Coronary artery (tissue), 2 donors: ENCODE data around the gene RBP5.

Experiments used
- DNase-seq: peaks from one replicate; pipeline ENCODE4 v3.0.0-alpha.2; 2017; ENCODE audit warnings: low spot score
- H3K27ac ChIP-seq, 2 donors: fragments of 200-600 bp; sonication (generic); one replicate each; pipeline ENCODE4 v1.5.1; 2016 to 2019
- H3K4me3 ChIP-seq: fragments of 200-600 bp; sonication (generic); 2 replicates; pipeline ENCODE4 v1.5.1; 2016; ENCODE audit warnings: mild to moderate bottlenecking, moderate library complexity
- TF ChIP-seq, protein P1 (sequence below): fragments of 200-600 bp; sonication (generic); IDR thresholded peaks from one replicate; pipeline ENCODE4 v1.5.1; 2019; ENCODE audit warnings: antibody characterized with exemption

Gene RBP5

DNA sequence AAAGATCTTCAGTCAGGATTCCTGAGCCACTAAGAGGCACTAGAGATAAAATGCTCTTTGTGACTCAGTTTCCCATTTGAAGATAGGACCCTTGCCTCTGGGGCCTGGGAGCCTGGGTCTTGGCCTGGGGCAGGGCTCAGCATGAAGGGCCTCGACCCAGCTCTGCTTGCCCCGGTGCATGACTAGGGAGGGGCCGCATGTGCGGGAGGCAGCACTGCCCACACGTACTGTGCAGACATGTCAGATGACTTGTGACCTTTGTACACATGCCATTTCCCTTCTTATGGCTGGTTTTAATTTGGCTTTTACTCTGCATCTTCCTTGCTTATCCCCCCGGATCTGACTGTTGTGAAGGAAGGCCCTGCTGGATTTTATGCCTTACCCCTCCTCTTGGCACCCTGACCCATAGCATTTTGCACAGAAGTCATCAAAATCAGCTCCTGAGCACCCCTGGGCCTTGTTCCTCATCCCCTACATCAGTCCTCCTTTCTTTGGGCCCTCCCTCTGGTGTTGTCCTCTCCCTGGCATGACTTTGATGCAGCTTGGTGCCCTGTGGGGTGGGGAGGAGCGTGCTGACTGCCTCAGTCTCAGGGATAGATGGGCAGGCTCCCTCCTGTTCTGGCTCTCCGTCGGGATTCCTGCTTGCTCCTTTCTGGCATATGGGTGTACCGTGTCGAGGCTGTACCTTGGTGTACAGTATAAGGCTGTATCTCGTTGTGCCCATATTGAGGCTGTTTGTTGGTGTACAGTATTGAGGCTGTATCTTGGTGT, 5.9 kb upstream of the RBP5 start:
- no peak for DNase-seq
- TF ChIP-seq, protein P1, sequence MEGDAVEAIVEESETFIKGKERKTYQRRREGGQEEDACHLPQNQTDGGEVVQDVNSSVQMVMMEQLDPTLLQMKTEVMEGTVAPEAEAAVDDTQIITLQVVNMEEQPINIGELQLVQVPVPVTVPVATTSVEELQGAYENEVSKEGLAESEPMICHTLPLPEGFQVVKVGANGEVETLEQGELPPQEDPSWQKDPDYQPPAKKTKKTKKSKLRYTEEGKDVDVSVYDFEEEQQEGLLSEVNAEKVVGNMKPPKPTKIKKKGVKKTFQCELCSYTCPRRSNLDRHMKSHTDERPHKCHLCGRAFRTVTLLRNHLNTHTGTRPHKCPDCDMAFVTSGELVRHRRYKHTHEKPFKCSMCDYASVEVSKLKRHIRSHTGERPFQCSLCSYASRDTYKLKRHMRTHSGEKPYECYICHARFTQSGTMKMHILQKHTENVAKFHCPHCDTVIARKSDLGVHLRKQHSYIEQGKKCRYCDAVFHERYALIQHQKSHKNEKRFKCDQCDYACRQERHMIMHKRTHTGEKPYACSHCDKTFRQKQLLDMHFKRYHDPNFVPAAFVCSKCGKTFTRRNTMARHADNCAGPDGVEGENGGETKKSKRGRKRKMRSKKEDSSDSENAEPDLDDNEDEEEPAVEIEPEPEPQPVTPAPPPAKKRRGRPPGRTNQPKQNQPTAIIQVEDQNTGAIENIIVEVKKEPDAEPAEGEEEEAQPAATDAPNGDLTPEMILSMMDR = no peak

DNA sequence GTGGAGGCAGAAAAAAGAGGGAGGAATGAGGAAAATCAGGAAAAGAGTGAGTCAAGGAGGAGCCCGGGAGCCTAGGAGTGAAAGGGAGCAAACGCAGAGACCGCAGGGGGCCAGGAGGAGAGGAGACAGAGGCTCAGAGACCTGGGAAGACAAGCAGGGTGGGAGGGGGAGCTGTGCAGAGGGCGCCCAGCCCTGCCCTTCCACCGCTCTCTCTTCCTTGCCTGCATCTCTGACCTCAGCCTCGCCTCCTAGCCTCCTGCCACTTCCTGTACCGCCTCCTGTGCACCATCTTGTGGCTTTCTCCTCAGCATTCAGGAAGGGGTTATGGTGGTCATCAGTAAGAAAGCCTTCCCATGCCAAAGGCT, 2.8 kb upstream of the RBP5 start:
- Histone ChIP-seq H3K27ac (peak overlapping the region in 1 of 2 donors; percentile 31), H3K4me3 (peak overlapping the region; percentile 86)
- TF ChIP-seq, protein P1 = no peak
- DNase-seq = no peak

More for the DNA sequence above, 5.9 kb upstream of the RBP5 start:
- no peak overlapping the region for H3K27ac ChIP-seq
- no peak overlapping the region for H3K4me3 ChIP-seq

DNA sequence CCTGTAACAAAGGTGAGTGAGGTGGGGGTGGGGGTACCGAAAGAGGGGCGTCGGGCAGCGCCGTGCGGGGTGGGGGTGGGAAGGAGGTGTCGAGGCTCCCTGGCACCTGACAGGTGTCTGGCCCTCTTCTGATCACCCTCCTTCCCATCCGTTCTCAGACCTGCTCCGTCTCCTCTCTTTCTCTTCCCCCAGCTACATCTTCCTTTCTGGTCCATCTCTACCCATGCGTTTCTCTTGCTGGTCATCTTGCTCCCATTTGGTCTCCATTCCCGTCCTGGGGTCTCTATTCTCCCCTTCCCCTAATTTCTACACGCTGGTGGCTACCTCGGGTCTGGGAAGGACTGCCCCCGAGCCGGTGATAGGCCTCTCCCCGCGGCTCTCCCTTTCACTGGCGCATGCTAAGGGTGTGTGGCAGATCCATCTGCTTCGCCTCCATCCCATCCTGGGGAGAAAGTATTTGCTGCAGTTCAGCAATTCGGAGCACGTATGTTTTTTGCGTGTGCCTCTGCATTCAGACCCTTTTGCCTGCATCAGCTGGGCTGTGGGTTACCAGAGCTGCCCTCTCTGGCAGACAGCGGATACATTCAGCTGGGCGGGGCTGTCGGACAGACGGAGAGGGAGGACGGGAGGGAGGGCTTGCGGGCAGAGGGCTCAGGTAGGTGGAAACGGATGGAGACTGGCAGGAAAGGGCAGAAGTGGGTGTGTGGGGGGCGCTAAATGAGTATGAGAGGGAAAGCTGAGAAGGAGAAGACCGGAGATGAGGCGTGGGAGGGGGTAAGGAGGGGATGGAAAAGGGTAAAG, 2.2 kb upstream of the RBP5 start:
- Histone ChIP-seq H3K4me3 (peak overlapping the region; percentile 86), H3K27ac (peak overlapping the region; percentile 77 to 90)
- no peak for DNase-seq
- TF ChIP-seq, protein P1 = no peak

DNA sequence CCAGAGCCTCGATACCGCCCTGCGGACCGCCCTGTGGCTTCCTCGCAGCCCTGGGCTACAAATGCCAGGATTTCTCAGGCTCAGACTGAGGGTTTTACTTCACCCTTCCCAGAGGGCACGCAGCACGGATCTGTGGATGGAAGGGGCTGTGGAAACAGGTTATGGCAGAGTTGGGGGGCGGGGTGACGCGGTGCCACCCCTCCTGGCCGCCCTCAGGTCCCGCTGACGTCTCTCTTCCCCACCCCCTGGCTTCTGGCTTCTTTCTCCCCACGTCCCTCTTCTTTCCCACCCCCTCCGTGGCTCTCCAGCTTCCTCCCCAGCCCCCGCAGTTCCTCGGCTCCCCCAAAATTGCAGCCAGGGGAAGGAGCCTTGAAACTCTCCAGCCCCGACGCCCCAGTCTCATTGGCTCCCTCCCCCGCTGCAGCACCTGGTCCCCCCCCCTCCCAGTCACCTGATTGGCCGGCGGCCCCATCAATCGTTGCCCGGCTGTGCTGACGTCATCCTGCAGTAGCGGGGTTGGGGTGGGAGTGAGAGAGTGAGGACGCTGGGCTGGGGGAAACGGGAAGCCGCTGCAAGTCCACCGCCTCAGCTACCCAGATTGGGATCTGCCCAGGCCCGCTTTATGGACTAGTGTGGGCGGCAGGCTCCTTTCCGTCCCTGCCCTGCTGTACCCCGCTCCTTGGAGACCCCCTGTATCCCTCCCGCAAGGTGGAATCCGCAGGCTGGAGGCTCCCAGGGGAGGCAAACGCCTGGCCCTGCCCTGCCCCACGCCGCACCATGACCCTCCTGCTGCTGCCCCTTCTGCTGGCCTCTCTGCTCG, 1.4 kb upstream of the RBP5 start, which contains the start of gene CLSTN3:
Gene CLSTN3, plus strand, starts transcription at position 500 of the 820 bp plus-strand sequence. Its CDS starts 278 bp downstream, at position 778.
- H3K27ac ChIP-seq = peak within 1 kb of the TSS; percentile 77 to 90
- DNase-seq = peak; percentile 83
- H3K4me3 ChIP-seq = peak within 1 kb of the TSS; percentile 86
- TF ChIP-seq, protein P1 = no peak

DNA sequence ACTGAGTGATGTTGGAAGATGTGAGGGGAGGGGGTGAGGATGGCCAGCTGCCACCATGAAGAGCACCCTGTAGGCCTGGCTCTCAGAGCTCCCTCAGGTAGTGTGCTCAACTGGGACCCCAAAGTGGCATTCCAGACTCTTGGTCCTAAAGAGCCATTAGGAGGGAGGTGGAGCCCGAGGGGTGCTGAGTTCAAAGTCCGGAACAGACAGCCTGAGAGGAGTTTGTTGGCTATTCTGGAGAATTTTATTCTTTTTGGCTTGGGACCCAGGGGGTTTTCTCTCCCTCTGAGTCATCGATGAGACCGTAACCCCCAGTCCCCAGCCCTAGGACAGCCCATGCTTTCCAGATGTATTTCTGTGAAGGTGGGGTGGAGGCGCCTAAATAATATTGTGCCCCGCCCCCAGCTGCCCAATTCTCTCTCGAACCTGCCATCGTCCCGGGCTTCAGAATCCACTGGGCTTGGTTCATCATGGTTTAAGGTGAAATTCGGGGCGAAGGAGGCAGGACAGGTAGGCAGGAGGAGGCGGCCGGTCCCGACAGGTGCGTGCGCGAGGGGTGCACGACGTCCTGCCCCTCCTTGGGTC, 690 bp upstream of the RBP5 start:
- Histone ChIP-seq H3K4me3 (peak overlapping the region; percentile 86), H3K27ac (peak overlapping the region; percentile 77 to 90)
- TF ChIP-seq, protein P1 = no peak
- no peak for DNase-seq

DNA sequence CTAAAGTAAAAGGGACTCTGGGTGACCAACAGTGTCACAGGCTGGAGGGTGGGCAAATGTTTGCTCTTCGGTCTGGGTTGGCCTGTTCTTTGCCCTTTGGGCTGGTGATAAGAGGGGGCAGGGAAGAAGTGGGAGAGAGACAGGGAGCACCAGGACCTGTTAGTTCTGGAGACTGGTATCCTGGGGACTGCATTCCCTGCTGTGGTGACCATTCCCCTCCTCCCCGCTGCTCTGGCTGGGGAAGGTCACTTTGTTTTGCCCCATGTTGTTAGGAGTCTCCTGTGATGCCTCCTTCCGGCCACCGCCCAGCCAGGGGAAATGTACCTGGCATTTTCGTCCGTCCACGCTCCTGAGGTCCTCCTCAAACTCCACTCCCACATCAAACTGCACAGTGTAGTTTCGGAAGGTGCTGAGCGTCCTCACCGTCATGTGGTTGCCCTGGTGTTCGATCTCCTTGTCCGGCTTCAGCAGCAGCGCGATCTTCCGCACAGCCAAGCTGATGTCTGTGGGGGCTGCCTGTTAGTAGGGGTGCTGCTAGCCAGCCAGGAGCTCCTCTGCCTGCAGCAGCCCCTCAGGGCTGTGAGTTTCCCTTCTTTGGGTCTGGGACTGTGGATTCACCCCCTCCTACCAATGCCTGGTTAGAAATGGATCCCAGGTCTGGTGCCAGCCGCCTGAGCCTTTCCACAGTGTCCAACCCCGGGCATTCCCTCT, 618 bp downstream of the RBP5 start:
- Histone ChIP-seq H3K27ac (no peak overlapping the region), H3K4me3 (peak overlapping the region; percentile 2)
- no peak for DNase-seq
- TF ChIP-seq, protein P1 = no peak
